CD4-positive, alpha-beta T cell (primary cell): ENCODE data around the gene ALDH8A1. TPM values are rescaled to one million over a fixed set of nuclear protein-coding genes. Genes with fewer than 3 reads are reported as not detected.

Experiments used
- ATAC-seq: fragments of 200-7000 bp; cut with Tn5 transposase; one replicate; pipeline ENCODE4 v1.10.0; 2022; ENCODE audit warnings: mild to moderate bottlenecking; ENCODE audit not compliant: poor library complexity
- CTCF ChIA-PET: fragments of 350-600 bp; sonication (Branson Sonifier 250); formaldehyde crosslinking; loops from one replicate; lab custom pipeline; 2021; ENCODE audit warnings: antibody characterized with exemption, inconsistent platforms; lab: Charles Lee
- POLR2A ChIA-PET: fragments of 350-600 bp; sonication (Branson Sonifier 250); formaldehyde crosslinking; loops from one replicate; lab custom pipeline; 2021; ENCODE audit warnings: antibody characterized with exemption, inconsistent platforms; lab: Charles Lee
- DNase-seq, 14 experiments: peaks; one replicate each; pipeline ENCODE4 v3.0.0-alpha.2; 2013 to 2020; ENCODE audit warnings: mixed read lengths in 2 of 14
- H3K27ac ChIP-seq, 2 donors: one replicate each; pipeline versions ENCODE4 v1.5.1 to v1.7.0; 2013; ENCODE audit warnings: low read length in 2 of 2, low read depth in 1 of 2, mild to moderate bottlenecking in 1 of 2
- H3K27me3 ChIP-seq, 2 experiments: 1 replicate in 1 of 2; 2 replicates in 1 of 2; pipeline versions ENCODE4 v1.6.1 to v1.7.0; 2013; ENCODE audit warnings: low read length in 2 of 2, control low read depth in 1 of 2, mild to moderate bottlenecking in 1 of 2, moderate library complexity in 1 of 2; ENCODE audit not compliant: insufficient read depth in 2 of 2, control insufficient read depth in 1 of 2
- H3K36me3 ChIP-seq: one replicate; pipeline ENCODE4 v1.6.1; 2013; ENCODE audit warnings: low read length, control low read depth; ENCODE audit not compliant: insufficient read depth
- H3K4me1 ChIP-seq: one replicate; pipeline ENCODE4 v1.6.1; 2013; ENCODE audit warnings: low read length, control low read depth; ENCODE audit not compliant: insufficient read depth
- H3K4me3 ChIP-seq: one replicate; pipeline ENCODE4 v1.5.1; 2013; ENCODE audit warnings: mild to moderate bottlenecking, low read length, moderate library complexity
- H3K9me3 ChIP-seq, 2 experiments: 1 replicate in 1 of 2; 2 replicates in 1 of 2; pipeline versions ENCODE4 v1.6.1 to v1.7.0; 2013; ENCODE audit warnings: low read length in 2 of 2, mild to moderate bottlenecking in 2 of 2, control low read depth in 1 of 2, moderate library complexity in 1 of 2; ENCODE audit not compliant: control insufficient read depth in 1 of 2, insufficient read depth in 1 of 2
- H3K27ac Mint-ChIP-seq: one replicate; pipeline ENCODE4 v1.8.0; 2020; ENCODE audit warnings: mixed read lengths
- H3K27me3 Mint-ChIP-seq: one replicate; pipeline ENCODE4 v1.8.0; 2021; ENCODE audit warnings: mixed read lengths
- H3K36me3 Mint-ChIP-seq: one replicate; pipeline ENCODE4 v1.8.0; 2021; ENCODE audit warnings: low read depth, mixed read lengths
- H3K4me1 Mint-ChIP-seq: one replicate; pipeline ENCODE4 v1.8.0; 2021; ENCODE audit warnings: low read depth, mixed read lengths
- H3K4me3 Mint-ChIP-seq: one replicate; pipeline ENCODE4 v1.8.0; 2020; ENCODE audit warnings: mild to moderate bottlenecking, mixed read lengths
- H3K9me3 Mint-ChIP-seq: one replicate; pipeline ENCODE4 v1.8.0; 2020; ENCODE audit warnings: mixed read lengths
- CTCF ChIP-seq: fragments of 200-600 bp; IDR thresholded peaks from one replicate; pipeline ENCODE4 v1.8.0; 2022; ENCODE audit warnings: antibody characterized with exemption, mild to moderate bottlenecking
- intact Hi-C, 2 experiments: fragments of 100-400 bp; cut with DNase I in 1 of 2; cut with micrococcal nuclease in 1 of 2; formaldehyde crosslinking; loops; one replicate each; pipeline versions ENCODE4 v1.15.1 to v1.9.0; 2023 to 2025; cut with DNase I, micrococcal nuclease
- total RNA-seq, 174 experiments: library from RNA in 2 of 174; stranded (reverse) in 2 of 174; gene quantifications; one replicate each; pipeline ENCODE4 v1.2.3 and lab custom pipeline; 2021 to 2026

The ALDH8A1 gene
- total RNA-seq, 2 experiments from 2014 or later: 1.4 to 1.6 TPM

DNA sequence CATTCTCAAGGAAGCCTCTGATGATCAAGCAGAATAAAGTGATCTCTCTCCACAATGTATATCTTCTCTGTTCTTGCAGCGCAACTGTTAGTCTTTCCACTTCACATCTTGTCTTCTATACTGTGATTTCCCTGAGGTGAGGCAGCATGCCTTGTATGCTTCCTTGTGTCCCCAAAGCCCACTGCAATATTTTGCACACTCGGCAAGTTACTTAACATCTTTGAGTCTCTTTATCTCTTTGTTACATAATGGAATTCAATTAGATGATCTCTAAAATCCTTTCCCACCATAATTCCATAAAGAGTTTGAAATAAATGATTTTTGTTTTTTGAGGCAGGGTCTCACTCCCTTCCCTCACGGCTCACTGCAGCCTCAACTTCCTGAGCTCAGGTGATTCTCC lies 40.4 kb upstream of the ALDH8A1 start:
- Histone ChIP-seq H3K4me3 (no peak overlapping the region), H3K4me1 (no peaks in the 10 kb centered on the region), H3K27ac (no peak overlapping the region), H3K27me3 (no peaks in the 10 kb centered on the region), H3K36me3 (peaks cover 55% of the 10 kb centered on the region), H3K9me3 (no peaks in the 10 kb centered on the region)
- H3K27ac Mint-ChIP-seq: no peak overlapping the region
- no peak overlapping the region for H3K4me3 Mint-ChIP-seq
- no peak for ATAC-seq
- no peak for TF ChIP-seq CTCF
- H3K27me3 Mint-ChIP-seq: no peaks in the 10 kb centered on the region
- DNase-seq: no peak
- H3K4me1 Mint-ChIP-seq: peaks cover 4% of the 10 kb centered on the region
- CTCF ChIA-PET: no interaction called here
- H3K36me3 Mint-ChIP-seq: peaks cover 71% of the 10 kb centered on the region
- POLR2A ChIA-PET: no interaction called here
- intact Hi-C loops: no loop called here
- no peaks in the 10 kb centered on the region for H3K9me3 Mint-ChIP-seq

GRCh38 chr6:134984821-134985220 lies 34.9 kb upstream of the ALDH8A1 start:
- intact Hi-C loops: no loop called here
- Mint-ChIP-seq H3K27ac (no peak overlapping the region), H3K4me3 (no peak overlapping the region), H3K4me1 (peaks cover 19% of the 10 kb centered on the region), H3K36me3 (peaks cover 68% of the 10 kb centered on the region), H3K9me3 (no peaks in the 10 kb centered on the region), H3K27me3 (no peaks in the 10 kb centered on the region)
- ChIA-PET POLR2A (no interaction called here), CTCF (no interaction called here)
- H3K36me3 ChIP-seq: peaks cover 62% of the 10 kb centered on the region
- no peaks in the 10 kb centered on the region for H3K27me3 ChIP-seq
- ATAC-seq (no peak), DNase-seq (no peak)
- no peak overlapping the region for H3K4me3 ChIP-seq
- no peaks in the 10 kb centered on the region for H3K9me3 ChIP-seq
- H3K27ac ChIP-seq: no peak overlapping the region
- H3K4me1 ChIP-seq: no peaks in the 10 kb centered on the region
- TF ChIP-seq CTCF: no peak

GRCh38 chr6:134983823-134984222 lies 33.9 kb upstream of the ALDH8A1 start:
- Histone ChIP-seq H3K4me3 (no peak overlapping the region), H3K27ac (no peak overlapping the region), H3K9me3 (no peaks in the 10 kb centered on the region), H3K4me1 (no peaks in the 10 kb centered on the region), H3K36me3 (peaks cover 55% of the 10 kb centered on the region), H3K27me3 (no peaks in the 10 kb centered on the region)
- Mint-ChIP-seq H3K9me3 (no peaks in the 10 kb centered on the region), H3K4me3 (no peak overlapping the region), H3K27ac (no peak overlapping the region), H3K36me3 (peaks cover 66% of the 10 kb centered on the region), H3K27me3 (no peaks in the 10 kb centered on the region), H3K4me1 (peaks cover 26% of the 10 kb centered on the region)
- intact Hi-C loops: no loop called here
- ATAC-seq (no peak), DNase-seq (no peak)
- POLR2A ChIA-PET: no interaction called here
- CTCF ChIA-PET: no interaction called here
- TF ChIP-seq CTCF: no peak
